ENCODE results near the gene CCDC188. TPM values are rescaled to one million over a fixed set of nuclear protein-coding genes. Genes with fewer than 3 reads are reported as not detected.

CCDC188 gene
- total and polyA plus RNA-seq, 2 of the 4 experiments (the other 2 are of a cell fraction) = 0.10 TPM; not detected in 1

- TF ChIP-seq MXI1 (IDR thresholded peaks at IDR 0.05; ENCODE audit: borderline replicate concordance, low read depth, low read length) (no peak), RCOR1 (IDR thresholded peaks at IDR 0.05; ENCODE audit: insufficient replicate concordance, low read length) (no peak)
These were observed 6.0 kb upstream of the CCDC188 start (continued) for GRCh38 chr22:20156611-20157429.

- dilution Hi-C loops (cut with HindIII; ENCODE audit: low sequenced_read_pairs, unreplicated experiment) = no loop called here
These were observed 5.2 kb upstream of the CCDC188 start for GRCh38 chr22:20156042-20156389.

More at GRCh38 chr22:20156042-20156389, 5.2 kb upstream of the CCDC188 start:
- H3K4me3 ChIP-seq (ENCODE audit: insufficient read depth, low read depth, low read length) = no peak overlapping the region
- H3K14ac ChIP-seq (replicated peaks; ENCODE audit: low read depth, low read length) = no peak overlapping the region
- H2AK5ac ChIP-seq (ENCODE audit: low read depth, low read length) = no peak overlapping the region
- H3K79me1 ChIP-seq (ENCODE audit: low read depth in 1 of 2, low read length in 2 of 2) = no peaks in the 10 kb centered on the region
- POLR2A ChIA-PET (ENCODE audit: unreplicated experiment) = no interaction called here
- no peak overlapping the region for H4K8ac ChIP-seq (ENCODE audit: low read depth in 2 of 2, low read length in 2 of 2)
- CTCF ChIA-PET = no interaction called here
- no TSS peak for BruUV-seq (replicated peaks)
- no peak overlapping the region for H2BK120ac ChIP-seq (ENCODE audit: low read depth, low read length)
- TF ChIP-seq USF2 (IDR thresholded peaks at IDR 0.05; ENCODE audit: low read depth, low read length) (no peak), MXI1 (IDR thresholded peaks at IDR 0.05; ENCODE audit: borderline replicate concordance, low read depth, low read length) (no peak), FOS (IDR thresholded peaks at IDR 0.05; ENCODE audit: low read depth, low read length) (no peak), ELK1 (IDR thresholded peaks at IDR 0.05; ENCODE audit: borderline replicate concordance, low read depth, low read length) (no peak), POLR2A (IDR thresholded peaks at IDR 0.05; ENCODE audit: low read depth, low read length) (no peak), SMC3 (IDR thresholded peaks at IDR 0.05; ENCODE audit: low read depth, low read length) (no peak), CTCF (conservative IDR thresholded peaks at IDR 0.05; ENCODE audit: low read depth, low read length) (no peak), NFE2L2 (IDR thresholded peaks at IDR 0.05; ENCODE audit: low read depth, low read length) (no peak), MAFK (IDR thresholded peaks at IDR 0.05; ENCODE audit: low read depth, low read length) (no peak), CHD1 (IDR thresholded peaks at IDR 0.05; ENCODE audit: low read depth, low read length) (no peak)
- no peak overlapping the region for H3K23ac ChIP-seq (ENCODE audit: low read depth, low read length)
- H3K4ac ChIP-seq (ENCODE audit: low read depth, low read length) = no peak overlapping the region
- H3K4me2 ChIP-seq (ENCODE audit: low read depth, low read length) = no peak overlapping the region
- ATAC-seq (ENCODE audit: low read depth) (no peak), DNase-seq (no peak)
- H3K9me3 ChIP-seq (ENCODE audit: control insufficient read depth, insufficient read depth, low read length) = no peaks in the 10 kb centered on the region
- H3K36me3 ChIP-seq (ENCODE audit: control insufficient read depth, insufficient read depth, low read length) = no peaks in the 10 kb centered on the region
- no peak overlapping the region for H4K91ac ChIP-seq (ENCODE audit: insufficient read depth, low read depth, low read length)
- no peak overlapping the region for H2BK20ac ChIP-seq (ENCODE audit: low read depth, low read length)
- 62% methylated on average over 2 of the region's 7 CpGs; no CpG with 5 or more reads in 1 of the 2 experiments for WGBS, 2 experiments (ENCODE audit: extremely low coverage in 2 of 2, insufficient read length in 1 of 2)
- H3K18ac ChIP-seq (ENCODE audit: low read depth, low read length) = no peak overlapping the region
- no peak overlapping the region for H2AFZ ChIP-seq (replicated peaks; ENCODE audit: low read length, poor library complexity)
- H2BK15ac ChIP-seq (ENCODE audit: low read depth, low read length) = no peak overlapping the region
- no peaks in the 10 kb centered on the region for H3K9me1 ChIP-seq (ENCODE audit: insufficient read depth, low read length)
- peaks cover 9% of the 10 kb centered on the region; the same call in 1 of the 2 replicates for H3K27me3 ChIP-seq (ENCODE audit: control insufficient read depth, insufficient read depth, low read length)
- peaks cover 11% of the 10 kb centered on the region; the same call in 1 of the 2 replicates for H4K20me1 ChIP-seq (ENCODE audit: insufficient read depth, low read length)
- in situ Hi-C loops (cut with MboI; ENCODE audit: low sequenced_read_pairs) (loop anchor here (5.0 to 10.0 kb wide), 2 partner anchors 136 to 299 kb away; no protein-coding TSS in a partner anchor), intact Hi-C loops (cut with micrococcal nuclease) (loop anchor here (2.0 to 5.0 kb wide), 2 partner anchors 113 to 301 kb away; partner anchors contain the start of gene RTN4R)
- no peak overlapping the region for H3K9ac ChIP-seq (ENCODE audit: low read depth, low read length)
- no peak overlapping the region for H3K56ac ChIP-seq (ENCODE audit: extremely low read depth, insufficient read depth, low read length)
- H4K5ac ChIP-seq (ENCODE audit: low read depth, low read length) = no peak overlapping the region
- H3K4me1 ChIP-seq (ENCODE audit: control insufficient read depth, insufficient read depth, low read length) = peaks cover 8% of the 10 kb centered on the region
- no peak overlapping the region for H2AK9ac ChIP-seq (replicated peaks; ENCODE audit: low read depth, low read length, poor library complexity)
- H3K27ac ChIP-seq (ENCODE audit: insufficient read depth, low read length) = no peak overlapping the region
- no peak overlapping the region for H2BK5ac ChIP-seq (ENCODE audit: low read depth, low read length, poor library complexity, severe bottlenecking)
